Esophagus squamous epithelium (tissue), 4 donors: ENCODE data around the gene ADARB2.

Experiments used
- POLR2A ChIP-seq, 4 donors: fragments of 450-650 bp; IDR thresholded peaks; one replicate each; pipeline ENCODE4 v1.6.1; 2017; ENCODE audit warnings: antibody characterized with exemption in 4 of 4, mild to moderate bottlenecking in 4 of 4, moderate library complexity in 3 of 4
- TF ChIP-seq, protein P1 (sequence below), 6 experiments: fragments of 450-650 bp in 4 of 6; fragments of 200-600 bp in 2 of 6; sonication (generic) in 2 of 6; IDR thresholded peaks; one replicate each; pipeline ENCODE4 v1.5.1; 2016 to 2019; ENCODE audit warnings: antibody characterized with exemption in 6 of 6, mild to moderate bottlenecking in 4 of 6, moderate library complexity in 4 of 6

DNA sequence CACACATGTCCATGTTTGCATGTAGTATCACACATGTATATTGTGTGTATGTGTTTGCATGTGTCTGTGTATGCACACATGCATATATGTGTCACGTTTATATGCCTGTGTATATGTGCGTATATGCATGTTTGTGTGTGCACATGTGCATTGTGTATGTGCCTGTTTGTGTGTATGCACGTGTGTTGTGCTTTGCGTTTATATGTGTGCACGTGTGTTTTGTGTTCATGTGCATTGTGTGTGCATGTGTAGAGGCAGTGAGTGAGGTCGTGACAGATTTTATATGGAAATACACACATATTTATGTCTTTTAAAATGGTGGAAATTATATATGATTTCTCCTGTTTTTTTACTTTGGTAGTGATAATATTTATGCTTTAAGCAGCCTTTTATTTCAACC is 41.2 kb downstream of the ADARB2 start:
- no peak for TF ChIP-seq POLR2A (IDR thresholded peaks at IDR 0.05)
- TF ChIP-seq, protein P1, sequence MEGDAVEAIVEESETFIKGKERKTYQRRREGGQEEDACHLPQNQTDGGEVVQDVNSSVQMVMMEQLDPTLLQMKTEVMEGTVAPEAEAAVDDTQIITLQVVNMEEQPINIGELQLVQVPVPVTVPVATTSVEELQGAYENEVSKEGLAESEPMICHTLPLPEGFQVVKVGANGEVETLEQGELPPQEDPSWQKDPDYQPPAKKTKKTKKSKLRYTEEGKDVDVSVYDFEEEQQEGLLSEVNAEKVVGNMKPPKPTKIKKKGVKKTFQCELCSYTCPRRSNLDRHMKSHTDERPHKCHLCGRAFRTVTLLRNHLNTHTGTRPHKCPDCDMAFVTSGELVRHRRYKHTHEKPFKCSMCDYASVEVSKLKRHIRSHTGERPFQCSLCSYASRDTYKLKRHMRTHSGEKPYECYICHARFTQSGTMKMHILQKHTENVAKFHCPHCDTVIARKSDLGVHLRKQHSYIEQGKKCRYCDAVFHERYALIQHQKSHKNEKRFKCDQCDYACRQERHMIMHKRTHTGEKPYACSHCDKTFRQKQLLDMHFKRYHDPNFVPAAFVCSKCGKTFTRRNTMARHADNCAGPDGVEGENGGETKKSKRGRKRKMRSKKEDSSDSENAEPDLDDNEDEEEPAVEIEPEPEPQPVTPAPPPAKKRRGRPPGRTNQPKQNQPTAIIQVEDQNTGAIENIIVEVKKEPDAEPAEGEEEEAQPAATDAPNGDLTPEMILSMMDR (IDR thresholded peaks at IDR 0.05): no peak
